Measurements from ENCODE around the gene LEFTY1.

- TF ChIP-seq CTCF (conservative IDR thresholded peaks at IDR 0.05; ENCODE audit: low read depth, low read length) (no peak), POLR2A (IDR thresholded peaks at IDR 0.05; ENCODE audit: low read depth, low read length) (no peak), RAD21 (IDR thresholded peaks at IDR 0.05; ENCODE audit: low read length) (no peak), MXI1 (IDR thresholded peaks at IDR 0.05; ENCODE audit: borderline replicate concordance, low read depth, low read length) (no peak), CHD1 (IDR thresholded peaks at IDR 0.05; ENCODE audit: low read depth, low read length) (no peak), MAFK (IDR thresholded peaks at IDR 0.05; ENCODE audit: low read depth, low read length) (no peak)
Measured at GRCh38 chr1:225842074-225842473, 46.9 kb downstream of the LEFTY1 start.
